Erythroblast (primary cell): Measurements from ENCODE around the gene CD8B.
"Not testable (repeated sequence)": the region's sequence is repeated elsewhere in the genome, so short reads cannot be mapped to it uniquely, and the experiment has no call there.

Experiments
- DNase-seq, 2 experiments: peaks; one replicate each; lab custom pipeline; 2025; lab: John Stamatoyannopoulos, UW

CD8B gene

DNA sequence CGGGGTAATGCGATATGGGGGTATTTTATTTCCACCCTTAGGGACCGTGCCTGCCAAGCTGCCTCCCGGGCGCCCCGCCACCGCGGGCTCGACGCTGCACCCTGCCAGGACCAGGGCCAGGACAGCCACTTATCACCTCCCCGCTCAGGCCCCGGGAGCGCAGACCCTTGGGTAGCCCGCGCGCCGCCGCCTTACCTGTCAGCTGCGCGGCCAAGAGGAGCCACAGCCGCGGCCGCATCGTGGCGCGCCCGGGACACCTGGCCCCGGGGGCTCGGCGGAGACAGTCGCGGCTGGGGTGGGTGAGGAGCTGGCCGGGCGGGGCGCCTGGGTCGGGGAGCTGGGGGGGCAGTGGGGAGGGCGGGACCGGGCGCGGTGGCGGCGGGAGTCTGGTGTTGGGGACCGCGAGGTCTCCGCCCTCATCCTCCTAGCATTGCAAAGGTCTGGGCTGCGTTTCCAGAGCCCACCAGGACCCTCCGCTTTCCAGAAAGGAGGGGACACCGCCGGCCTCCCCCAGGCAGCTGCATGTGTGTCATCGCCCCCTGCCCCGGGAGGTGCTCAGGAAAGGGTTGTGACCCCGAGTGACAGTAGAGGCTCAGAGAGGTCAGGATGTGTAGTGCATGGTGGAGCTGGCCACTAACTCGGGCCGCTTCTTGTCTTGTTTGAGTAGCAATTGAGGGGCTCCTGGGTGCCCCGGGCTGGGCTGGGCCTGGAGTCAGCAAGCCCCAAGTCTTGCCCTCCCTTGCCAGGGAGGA is at the start of gene CD8B:
CD8B (minus strand) TSS at position 259 of the 752 bp plus-strand sequence; CDS start at position 238, 21 bp downstream.
- DNase-seq, result not testable (repeated sequence)

DNA sequence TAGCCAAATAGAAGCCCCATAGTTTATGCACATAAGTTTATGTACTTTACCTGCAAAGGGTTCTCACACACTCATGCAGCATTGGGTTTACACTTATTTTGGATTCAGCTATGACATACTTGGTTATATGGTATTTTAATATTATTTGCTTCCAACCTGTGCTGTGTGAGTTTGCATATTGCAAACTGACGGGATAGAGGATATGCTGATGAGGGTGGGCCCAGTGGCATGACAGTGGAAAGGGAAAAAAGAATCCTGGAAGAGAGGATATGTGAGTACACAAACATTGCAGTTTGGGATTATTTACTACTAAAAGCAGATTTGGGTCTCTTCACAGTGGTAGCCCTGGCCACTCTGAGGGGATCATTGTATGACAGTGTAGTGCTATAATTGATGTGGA is 44.2 kb upstream of the CD8B start:
- not testable (repeated sequence) for DNase-seq

- DNase-seq, result not testable (repeated sequence)
Measured at GRCh38 chr2:86900687-86901086, 39.0 kb upstream of the CD8B start.

- DNase-seq, result not testable (repeated sequence)
Measured at GRCh38 chr2:86886026-86886425, 24.3 kb upstream of the CD8B start.

- DNase-seq, result not testable (repeated sequence)
Measured at GRCh38 chr2:86882865-86883264, 21.2 kb upstream of the CD8B start.

GRCh38 chr2:86882118-86882665 is 20.5 kb upstream of the CD8B start:
- DNase-seq, result not testable (repeated sequence)

DNA sequence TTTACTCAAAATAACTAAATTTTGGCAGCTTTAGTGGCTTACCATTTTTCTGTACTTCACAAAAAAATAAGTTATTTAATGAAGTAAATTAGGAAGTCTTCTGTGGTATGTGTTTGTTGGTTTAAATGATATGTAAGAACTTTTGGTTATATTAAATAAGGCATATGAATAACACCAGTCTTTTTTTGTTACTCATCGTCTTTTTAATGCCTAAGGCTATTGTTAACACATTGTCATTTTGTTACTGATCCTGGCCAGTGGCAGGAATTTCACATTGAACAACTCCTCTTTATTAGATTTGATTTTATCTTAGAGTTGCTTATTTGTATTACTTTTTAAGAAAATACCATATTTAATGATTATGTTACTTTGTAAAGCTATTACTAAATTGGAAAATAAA is 17.3 kb upstream of the CD8B start:
- not testable (repeated sequence) for DNase-seq

DNA sequence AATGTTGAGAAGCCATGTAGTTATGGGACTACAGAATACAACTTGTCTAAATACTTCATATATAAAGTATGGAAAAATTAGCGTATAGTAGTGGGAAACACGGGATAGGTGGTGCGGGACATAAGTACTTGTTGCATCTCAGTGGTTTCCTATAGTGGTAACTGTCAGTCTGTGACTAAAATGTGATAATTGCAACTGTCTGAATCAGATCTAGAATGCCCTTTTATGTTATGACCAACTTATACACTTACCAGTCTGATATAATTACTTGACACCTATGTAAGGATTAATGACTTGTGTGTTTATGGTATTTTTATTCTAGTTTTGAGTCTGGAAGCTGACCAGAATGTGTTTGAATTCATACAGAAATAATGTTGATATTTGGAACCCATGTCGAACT is 9.3 kb upstream of the CD8B start:
- not testable (repeated sequence) for DNase-seq

GRCh38 chr2:86868895-86869468 is 7.3 kb upstream of the CD8B start:
- not testable (repeated sequence) for DNase-seq

DNA sequence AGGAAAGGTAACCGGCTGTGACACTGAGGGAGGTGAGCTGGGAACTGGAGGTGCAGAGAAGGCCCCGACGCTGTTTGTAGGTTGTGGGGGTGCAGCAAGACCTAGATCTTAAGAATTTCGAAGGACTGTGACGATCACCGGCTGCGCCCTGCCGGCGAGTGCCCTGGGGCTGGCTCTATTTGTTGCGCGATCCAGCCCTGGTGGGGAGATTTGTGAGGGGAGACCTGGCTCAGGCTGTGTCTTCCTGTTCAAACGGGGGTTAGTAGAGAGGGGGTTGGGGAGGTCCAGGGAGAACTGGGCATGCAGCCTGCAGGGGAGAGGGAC is 656 bp upstream of the CD8B start:
- DNase-seq, result not testable (repeated sequence)

DNA sequence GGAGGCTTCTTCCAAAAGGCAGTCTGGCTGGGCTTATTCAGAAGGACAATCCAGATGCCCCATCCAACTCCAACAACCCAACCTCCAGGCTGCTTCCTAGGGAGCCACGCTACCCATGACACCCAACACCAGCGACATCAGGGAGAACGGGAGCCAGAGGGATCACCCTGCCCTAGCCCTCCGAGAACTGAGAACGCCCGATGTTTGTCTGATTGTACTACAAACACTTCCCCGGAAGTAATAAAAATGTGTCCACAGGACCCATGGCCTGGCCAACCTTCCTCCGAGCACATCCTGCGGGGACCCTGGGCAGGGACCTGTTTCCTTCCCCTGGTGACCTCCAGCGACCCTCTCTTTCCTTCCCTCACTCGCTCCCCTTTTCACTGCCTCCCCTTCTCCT is 511 bp downstream of the CD8B start:
- DNase-seq, result not testable (repeated sequence)

- DNase-seq, result not testable (repeated sequence)
Measured at GRCh38 chr2:86860573-86860972, 1.1 kb downstream of the CD8B start.

GRCh38 chr2:86857688-86858087 is 4.0 kb downstream of the CD8B start:
- DNase-seq, result not testable (repeated sequence)

DNA sequence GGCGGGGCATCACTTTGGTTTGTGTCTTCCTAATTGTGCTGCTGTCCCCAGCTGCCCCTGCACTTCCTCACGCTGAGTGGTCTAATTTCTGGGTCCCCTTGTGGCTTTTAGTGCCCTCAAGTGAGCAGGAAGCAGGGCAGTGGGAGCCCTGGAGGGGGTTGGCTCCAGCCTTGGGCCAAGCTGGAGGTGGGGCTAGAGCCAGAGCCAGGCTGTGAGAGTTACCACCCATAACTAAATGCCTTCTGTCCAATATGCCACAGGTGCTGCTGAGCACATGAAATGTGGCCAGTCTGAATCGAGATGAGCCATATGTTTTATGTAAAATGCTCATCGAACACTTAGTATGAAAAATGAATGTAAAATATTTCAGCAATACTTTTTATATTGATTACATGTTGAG is 5.2 kb downstream of the CD8B start:
- not testable (repeated sequence) for DNase-seq

- DNase-seq, result not testable (repeated sequence)
Measured at GRCh38 chr2:86855981-86856380, 5.7 kb downstream of the CD8B start.

DNA sequence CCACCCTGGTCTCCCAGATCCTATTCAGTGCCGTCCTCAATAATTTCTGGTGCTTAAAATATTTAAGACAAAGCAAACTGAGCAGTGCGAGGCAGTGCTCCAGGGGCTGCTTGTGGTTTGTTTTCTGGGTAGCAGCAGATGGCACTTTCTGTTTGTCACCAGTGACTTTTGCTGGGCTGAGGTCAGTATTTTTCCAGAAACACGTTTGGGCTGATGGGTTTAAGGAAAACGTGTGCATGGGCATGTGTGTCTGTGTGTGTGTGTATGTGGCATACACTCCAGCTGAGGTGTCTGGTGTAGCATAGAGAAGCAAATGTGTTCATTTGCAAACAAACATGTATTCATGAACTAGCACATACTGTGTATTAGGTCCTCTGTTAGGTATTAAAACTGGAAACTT is 10.1 kb downstream of the CD8B start:
- DNase-seq, result not testable (repeated sequence)

DNA sequence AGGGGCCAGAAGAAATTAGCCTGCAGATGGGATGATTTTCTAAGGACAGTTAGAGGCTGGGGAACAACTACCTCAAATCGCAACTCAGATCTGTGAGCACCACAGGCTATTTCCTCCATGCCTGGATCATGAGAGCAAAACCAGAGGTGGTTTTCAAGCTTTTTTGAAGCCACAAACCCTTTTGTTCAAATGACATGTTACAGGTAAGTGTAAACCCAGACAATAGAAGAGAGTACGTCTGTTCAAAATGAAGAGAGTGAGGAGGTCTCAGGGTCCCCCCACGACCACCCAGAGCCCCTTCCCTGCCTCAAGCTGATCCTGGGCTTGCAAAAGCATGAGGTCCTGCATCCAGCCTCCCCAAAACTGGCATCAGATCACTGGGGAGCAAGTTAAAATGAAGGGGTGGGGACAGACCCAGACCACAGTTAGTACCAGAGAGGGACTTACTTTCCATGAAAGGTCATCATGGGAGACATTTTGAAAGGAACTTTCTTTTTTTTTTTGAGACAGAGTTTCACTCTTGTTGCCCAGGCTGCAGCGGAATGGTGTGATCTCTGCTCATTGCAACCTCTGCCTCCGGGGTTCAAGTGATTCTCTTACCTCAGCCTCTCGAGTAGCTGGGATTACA is 19.0 kb downstream of the CD8B start:
- not testable (repeated sequence) for DNase-seq

GRCh38 chr2:86841330-86841729 is 20.4 kb downstream of the CD8B start:
- not testable (repeated sequence) for DNase-seq

DNA sequence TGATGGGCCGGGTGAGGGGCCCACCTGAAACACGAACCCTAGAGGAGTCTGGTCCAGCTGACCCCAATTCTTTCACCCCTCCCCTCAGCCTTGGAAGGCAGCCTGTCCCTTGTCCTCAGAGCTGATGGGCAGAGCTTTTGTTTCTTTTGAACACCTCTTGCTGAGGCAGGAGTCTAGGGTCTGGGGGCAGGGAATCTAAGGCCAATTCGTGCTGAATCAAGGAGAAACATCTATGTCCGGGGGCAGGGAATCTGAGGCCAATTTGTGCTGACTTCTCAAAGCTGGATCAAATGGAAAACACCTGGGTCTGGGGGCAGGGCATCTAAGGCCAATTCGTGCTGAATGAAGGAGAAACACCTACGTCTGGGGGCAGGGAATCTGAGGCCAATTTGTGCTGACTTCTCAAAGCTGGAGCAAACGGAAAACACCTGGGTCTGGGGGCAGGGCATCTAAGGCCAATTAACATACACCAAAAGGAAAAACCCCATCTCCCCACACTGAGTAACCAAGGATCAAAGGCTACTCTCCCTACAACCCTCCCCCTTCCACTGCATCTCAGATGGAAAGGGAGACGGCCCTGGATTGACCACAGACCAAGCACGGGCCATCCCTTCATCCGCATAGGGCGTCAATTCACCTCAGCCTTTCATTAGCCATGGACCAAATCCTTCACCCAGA is 21.7 kb downstream of the CD8B start:
- not testable (repeated sequence) for DNase-seq

GRCh38 chr2:86839455-86839854 is 22.2 kb downstream of the CD8B start:
- DNase-seq, result not testable (repeated sequence)

DNA sequence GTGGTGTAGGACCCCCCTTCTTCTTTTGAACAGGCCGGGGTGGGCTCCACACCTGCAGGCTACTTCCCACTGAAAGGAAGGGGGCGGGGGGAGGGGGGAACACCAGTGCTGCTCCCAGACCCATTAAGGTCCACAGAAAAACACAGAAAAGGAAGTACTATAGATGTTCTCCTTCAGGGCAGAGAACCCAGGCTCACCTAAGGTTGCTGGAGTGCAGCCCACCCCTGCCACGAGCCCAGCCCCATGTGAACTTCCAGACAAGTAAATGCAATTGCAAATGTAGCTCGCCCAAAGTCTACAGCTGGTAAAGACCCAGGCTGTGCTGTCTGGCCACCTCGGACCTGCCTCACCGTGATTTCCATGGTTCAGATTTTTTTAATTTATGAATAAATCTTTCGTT is 24.0 kb downstream of the CD8B start:
- not testable (repeated sequence) for DNase-seq
